Activated CD4-positive, alpha-beta T cell treated with anti-CD3 and anti-CD28 coated beads, Interleukin-2, amount 50 U/mL, for 48 hours (primary cell): ENCODE data around the gene DSC3.
"Not testable (repeated sequence)": the region's sequence is repeated elsewhere in the genome, so short reads cannot be mapped to it uniquely, and the experiment has no call there.

Source experiments
- DNase-seq, 2 experiments: peaks; one replicate each; pipeline ENCODE4 v3.0.0-alpha.2; 2020

Gene DSC3

DNA sequence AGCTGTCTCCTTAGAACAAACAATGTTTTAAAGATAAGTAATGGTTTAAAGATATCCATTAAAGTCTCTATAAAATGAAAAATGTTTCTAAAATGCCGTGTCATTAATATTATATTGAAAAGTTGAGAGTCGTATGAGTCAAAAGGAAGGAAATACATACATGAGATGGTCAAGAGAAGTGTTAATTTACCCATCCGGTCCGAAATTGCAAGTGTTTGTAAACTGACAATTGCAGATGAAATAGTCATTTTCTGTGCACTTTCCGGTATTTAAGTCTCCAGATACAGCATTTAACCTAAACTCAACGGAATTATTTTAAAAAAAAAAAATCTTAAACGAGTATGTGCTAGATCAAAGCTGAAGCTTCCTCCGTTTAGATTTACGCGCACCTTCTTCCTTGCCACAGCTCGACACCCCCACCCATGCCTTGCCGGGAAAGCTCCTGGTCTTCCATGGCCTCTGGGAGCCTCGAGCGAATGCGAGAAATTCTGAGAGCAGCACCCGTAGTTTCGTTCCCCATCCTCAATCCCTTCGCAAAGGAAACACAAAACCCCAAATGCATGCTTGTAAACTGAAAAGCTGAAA lies 1.8 kb downstream of the DSC3 start:
- no peak for DNase-seq

DNA sequence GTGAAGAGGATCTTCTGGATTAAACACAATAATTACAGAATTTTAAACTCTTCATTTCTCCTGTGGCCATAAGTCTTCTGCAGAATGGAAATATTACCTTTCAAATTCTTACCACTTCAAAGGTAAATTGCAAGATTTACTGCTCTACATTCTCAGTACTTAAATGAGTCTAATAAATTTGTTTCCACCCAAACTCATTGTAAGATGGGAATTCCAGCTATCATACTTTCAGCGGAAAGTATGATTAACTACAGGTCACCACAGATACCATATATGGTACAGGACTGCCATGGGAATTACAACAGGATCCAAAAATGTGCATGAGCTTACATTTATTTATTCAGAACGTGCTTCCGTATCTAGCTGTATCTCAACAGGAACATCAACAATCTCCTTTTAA lies 3.1 kb downstream of the DSC3 start:
- DNase-seq, result no peak

DNA sequence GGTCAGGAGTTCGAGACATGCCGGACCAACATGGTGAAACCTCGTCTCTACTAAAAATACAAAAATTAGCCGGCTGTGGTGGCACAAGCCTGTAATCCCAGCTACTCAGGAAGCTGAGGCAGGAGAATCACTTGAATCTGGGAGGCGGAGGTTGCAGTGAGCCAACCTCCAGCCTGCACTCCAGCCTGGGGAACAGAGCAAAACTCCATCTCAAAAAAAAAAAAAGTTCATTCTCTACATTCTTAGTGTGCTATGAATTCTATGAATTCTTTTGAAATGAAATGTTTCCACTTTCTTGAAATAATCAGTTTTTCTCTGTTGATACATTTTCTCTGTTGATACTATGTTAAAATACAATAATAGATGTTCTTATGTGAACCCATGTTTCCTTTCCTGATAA lies 4.9 kb downstream of the DSC3 start:
- DNase-seq, result not testable (repeated sequence)

DNA sequence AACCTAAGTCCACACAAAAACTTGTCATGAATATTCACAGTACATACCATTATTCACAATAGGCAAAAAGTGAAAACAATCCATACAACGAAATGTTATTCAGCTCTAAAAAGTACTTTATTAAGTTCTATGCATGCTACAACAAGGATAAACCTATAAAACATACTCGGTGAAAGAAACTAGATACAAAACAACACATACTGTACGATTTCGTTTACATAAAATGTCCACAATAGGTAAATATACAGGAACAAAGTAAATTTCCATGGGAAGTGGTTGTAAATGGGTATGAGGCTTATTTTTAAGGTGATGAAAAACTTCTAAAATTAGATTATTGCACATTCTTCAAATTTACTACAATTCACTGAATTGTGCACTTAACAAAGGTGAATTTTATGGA lies 8.0 kb downstream of the DSC3 start:
- no peak for DNase-seq

DNA sequence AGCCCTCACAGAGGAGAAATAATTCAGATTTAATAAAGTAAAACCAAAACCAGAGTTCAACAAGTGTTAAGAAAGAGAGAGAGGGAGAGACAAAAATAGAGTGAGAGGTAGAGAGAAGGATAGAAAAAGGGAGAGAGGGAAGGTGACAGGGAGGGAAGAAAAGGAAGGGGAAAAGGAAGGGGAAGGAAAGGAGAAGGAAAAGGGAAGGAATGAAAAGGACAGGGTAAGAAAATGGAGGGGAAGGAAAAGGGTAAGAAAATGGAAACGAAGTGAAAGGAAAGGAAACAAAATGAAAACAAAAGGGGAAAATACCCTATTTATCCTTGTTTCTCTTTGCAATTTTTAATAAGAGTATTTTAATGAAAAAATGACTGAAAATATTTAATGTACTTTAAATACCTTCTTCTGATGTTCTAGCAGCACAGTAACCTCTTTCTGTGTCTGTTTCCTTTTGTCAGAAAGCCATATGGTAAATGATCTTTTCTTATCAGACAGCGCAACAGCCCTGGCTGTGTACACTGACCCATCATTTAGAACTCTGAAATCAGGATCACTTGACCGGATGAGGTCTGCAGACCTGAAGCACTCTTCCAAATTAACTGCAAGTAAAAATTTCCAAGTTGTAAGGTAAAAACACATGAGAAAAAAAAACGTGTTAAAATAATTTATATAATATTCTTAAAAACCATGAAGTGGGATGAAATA lies 11.8 kb downstream of the DSC3 start:
- no peak for DNase-seq

DNA sequence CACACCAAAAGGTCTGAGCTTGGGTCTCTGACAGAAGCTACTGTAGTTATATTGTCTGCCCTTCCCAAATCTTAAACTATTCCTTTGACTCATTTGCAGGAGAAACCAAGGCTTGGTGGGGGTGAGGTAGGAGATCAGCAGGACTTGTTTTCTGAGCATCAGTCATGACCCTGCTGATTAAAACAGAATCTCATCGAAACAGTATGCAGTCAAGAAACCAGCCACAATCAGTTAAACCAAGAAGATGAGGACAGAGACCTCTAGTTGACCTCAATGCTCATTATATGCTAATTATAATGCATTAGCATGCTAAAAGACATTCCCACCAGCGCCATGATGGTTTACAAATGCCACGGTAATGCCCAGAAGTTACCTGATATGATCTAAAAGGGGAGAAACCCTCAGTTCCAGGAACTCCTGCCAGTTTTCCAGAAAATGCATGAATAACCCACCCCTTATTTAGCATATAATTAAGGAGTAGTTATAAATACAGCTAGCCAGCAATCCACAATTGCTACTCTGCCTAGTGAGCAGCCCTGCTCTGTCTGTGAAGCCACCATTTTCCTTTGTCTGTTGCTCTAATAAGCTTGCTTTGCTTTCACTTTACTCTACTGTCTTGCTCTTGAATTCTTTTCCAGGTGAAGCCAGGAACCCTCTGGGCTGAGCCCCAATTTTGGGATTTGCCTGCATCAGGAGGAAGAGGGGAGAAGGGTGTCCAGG lies 26.7 kb downstream of the DSC3 start:
- no peak for DNase-seq

DNA sequence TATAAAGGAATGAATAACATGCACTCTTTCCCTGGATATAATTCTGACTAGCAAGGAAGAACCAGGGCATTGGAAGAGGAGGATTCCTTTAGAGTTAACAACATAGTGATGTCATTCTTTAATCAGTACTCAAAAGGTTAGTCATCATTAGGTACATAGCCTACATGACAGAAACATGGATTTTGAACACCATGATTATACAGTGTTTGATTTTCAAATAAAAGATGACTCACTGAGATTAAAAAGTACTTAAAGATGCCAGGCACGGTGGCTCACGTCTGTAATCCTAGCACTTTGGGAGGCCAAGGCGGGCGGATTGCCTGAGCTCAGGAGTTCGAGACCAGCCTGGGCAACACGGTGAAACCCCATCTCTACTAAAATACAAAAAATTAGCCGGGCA lies 31.1 kb downstream of the DSC3 start:
- not testable (repeated sequence) for DNase-seq

DNA sequence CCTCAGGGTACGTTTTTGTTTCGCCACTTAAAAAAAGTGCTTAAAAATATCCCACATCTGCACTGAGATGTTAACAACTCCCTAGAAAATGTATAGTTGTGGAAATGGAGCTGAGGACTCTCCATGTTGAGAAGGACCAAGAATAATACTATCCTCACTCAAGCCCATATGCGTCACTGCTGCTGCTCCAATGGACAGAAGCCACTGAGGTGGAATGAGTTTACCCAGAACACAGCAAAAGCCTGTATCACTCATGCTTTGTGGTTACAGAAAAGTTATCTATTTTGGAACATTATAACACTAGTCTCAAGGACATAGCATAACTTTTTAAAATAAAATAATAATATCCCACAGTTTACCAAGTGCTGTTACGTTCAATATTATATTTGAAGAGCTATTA lies 31.9 kb downstream of the DSC3 start:
- no peak for DNase-seq

DNA sequence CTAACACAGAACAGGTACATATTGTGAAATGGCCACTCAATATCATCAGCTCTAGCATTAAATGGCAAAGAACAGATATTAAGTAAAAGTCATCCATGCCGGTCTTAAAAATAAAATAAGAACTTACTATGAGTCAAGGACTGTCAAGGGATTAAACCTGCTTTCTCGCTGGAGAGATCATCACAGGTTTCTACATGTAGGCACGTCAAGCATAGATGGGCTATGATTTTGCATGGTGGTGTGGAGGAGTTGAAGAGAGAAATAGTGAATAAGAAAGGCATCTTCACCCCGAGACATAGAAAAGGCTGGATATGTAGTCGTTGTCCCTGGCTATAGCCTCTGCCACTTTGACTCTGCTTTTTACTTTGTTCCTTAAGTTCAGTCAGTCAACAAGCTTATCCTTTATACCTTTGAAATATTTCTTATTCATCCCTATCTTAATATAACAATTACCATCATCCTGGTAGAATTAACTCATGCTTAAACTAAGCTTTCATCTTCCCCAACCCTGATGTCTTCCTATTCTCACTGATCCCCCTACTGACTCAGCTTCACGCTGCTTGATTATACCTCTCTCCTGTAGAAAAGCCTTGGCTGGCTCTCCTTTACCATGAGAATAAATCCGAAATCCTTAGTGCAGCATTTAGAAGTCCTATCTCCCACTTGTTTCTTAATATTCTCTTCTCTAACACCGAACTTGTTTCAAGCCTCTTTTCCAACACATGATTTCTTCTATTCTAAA lies 42.5 kb downstream of the DSC3 start:
- DNase-seq, result no peak

DNA sequence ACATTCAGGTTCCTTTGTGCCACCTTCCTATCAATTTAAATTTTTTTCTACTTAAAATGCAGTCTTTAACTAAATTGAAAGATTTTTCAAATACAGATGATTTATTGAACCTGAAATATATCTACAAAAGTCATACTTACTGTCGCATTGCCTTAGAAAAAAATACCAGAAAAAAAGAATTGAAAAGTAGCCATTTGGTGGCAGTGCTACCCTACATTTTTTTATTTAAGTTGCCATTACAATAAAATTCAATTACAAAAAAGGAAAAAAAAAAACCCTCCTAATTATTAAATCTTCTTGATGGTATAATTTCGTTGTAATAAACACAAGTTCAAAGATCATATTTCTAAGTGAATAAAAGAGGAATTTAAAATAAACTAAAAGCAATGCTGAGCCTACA lies 43.4 kb downstream of the DSC3 start:
- DNase-seq, result no peak

DNA sequence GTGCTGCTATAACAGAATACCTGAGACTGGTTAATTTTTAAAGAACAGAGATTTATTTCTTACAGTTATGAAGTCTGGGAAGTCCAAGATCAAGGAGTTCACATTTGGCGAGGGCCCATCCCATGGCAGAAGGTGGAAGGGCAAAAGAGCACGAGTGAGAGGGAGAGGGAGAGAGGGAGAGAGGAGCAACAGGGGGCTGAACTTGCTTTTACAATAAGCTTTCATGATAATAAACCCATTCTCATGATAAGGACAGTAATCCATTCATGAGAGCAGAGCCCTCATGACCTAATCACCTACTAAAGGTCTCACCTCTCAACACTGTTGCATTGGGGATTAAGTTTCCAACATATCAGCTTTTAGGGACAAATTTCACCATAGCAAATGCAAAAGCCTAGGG lies 45.3 kb downstream of the DSC3 start:
- no peak for DNase-seq

DNA sequence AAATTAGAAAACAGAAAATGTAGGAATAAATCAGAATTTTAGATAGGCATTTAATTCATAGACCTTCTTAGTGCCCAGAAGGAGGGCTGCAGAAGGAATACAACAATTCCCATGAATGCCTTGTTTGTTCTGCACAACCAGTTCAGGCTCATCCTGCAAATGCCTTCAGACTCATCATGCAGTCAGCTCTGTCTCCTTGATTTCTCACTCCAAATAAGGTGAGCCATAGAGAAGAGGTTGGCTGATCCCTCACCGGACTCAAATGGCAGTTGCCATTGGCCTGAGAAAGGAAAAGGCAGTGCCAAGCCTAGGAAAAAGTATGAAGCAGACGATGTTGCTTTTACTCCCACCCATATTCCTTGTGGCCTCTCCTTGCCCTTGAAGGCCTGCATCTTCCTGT lies 50.3 kb downstream of the DSC3 start:
- no peak for DNase-seq

DNA sequence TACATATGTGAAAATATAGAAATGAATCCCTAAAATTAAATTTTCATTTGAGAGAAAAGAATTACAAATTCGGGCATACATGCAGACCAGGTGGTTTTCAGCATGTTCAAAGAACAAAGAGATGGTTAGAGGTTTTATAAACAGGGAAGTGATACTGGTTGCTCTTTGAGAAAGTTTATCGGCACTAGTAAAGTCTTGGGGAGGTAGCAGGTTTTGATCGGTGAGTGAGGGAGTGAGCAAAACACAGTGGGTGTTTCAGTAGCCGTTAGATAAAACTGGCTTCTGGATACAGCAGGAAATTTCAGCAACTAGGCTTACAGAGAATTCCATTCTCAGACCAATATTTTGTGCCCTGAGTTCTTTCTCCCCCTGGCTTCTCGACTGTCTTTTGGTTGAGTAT lies 51.1 kb downstream of the DSC3 start:
- no peak for DNase-seq

DNA sequence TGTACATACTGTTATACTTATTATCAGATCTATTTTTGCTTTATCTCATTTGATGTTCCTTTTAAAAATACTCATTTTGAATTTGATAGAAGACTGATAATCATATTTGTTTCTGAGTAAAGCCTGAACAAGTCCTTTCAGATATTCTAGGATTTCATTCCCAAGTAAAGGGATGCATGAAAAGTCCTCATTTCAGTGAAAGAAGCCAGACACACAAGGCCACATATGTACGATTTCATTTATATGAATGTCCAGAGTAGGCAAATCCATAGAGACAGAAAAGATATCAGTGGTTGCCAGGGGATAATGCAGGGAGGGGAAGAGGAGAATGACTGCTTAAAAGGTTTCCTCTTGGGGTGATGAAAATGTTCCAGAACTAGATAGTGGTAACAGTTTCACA lies 53.4 kb downstream of the DSC3 start:
- no peak for DNase-seq

DNA sequence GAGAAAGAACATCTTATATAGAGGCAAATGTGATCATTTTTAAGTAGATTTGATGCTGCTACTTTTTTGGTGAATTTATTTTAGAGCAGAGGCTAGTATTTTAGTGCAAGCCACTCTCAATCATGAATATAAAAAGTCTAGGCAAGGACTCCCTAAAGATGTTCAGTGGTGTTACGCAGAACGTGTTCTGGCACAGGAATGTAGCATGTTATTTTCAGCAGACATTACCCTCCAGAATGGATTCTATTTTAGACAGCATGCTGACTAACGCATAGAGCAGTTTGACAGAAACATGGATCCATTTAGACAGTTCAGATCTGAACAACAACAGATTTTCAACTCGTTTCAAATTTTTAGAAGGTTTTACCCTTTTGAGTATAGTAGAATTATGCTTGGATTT lies 54.1 kb downstream of the DSC3 start:
- no peak for DNase-seq

DNA sequence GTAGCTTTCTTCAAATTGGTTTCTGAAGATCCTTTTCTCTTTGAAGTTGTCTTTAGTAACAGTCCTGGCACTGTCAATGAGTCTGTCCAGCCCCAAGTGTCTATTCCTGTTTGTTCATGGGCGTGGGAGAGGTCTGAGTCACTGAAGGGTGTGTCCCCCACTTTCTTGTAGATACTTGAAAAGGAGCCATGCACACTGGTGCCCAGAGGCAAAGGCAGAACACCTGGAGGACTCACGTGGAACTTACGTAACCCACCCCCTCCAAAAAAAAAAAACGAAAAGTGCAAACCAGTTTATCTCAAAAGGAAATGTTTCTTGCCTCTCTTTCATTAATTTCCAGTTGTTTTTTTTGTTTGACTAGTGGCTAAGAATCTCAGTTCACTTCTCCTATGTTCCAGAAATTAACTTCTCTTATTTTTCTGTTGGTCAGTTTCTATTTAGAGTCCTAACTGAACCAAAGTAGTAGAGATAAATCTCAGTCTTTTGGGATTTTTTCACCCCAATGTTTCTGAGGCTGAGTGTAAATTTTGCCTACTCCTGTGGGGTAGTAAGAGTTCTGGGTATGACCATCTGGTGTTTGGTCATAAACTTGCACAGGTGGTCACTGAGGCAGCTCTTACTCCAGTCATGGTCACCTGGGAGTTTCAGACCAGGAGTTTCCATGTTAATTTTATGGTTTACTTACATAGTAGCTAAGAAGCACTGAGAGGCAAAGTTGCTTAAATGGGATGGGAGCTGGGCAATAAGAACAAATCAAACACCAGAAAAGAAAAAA lies 54.9 kb downstream of the DSC3 start:
- no peak for DNase-seq

DNA sequence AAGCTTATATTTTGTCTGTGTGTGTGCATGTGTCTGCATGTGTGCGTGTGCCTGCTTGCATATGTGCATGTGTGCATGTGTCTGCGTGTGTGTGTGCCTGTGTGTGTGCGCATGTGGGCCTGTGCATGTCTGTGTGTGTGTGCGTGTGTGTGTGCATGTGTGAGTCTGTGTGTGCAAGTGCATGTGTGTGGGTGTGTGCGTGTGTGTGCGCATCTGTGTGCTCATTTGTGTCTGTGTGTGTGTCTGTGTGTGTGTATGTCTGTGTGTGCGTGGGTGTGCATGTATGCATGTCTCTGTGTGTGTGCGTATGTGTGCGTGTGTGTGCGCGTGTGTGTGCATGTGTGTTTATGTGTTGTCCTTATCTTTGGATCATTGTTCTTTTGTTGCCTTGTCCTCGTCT lies 56.8 kb downstream of the DSC3 start:
- no peak for DNase-seq

DNA sequence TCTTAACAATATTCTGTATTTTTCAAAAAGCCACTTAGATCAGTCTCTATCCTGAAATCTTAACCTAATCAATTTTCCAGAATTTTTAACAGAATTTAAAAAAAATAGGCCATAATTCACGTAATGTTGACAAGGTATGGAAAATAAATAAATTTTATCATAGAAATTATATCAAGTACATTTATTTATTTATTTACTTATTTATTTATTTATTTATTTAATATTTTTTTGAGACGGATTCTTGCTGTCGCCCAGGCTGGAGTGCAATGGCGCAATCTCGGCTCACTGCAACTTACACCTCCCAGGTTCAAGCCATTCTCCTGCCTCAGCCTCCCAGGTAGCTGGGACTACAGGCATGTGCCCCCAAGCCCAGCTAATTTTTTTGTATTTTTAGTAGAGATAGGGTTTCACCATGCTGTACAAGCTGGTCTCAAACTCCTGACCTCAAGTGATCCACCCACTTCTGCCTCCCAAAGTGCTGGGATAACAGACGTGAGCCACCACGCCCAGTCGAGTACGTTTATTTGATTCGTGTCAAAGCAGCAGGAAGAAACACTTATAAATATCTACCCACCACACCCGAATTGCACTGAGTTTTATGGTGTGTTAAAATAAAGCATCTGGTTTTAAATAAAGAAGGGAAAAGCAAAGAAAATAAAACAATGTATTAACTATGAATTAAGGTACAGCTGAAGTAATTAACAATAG lies 60.1 kb downstream of the DSC3 start:
- DNase-seq, result no peak

DNA sequence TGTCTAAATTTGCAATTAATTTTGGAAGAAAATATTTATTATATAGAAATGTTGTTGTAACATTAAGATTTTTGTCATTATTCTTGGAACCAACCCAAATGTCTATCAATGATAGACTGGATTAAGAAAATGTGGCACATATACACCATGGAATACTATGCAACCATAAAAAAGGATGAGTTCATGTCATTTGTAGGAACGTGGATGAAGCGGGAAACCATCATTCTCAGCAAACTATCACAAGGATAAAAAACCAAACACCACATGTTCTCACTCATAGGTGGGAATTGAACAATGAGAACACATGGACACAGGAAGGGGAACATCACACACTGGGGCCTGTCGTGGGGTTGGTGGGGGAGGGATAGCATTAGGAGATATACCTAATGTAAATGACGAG lies 64.5 kb downstream of the DSC3 start:
- DNase-seq, result not testable (repeated sequence)

DNA sequence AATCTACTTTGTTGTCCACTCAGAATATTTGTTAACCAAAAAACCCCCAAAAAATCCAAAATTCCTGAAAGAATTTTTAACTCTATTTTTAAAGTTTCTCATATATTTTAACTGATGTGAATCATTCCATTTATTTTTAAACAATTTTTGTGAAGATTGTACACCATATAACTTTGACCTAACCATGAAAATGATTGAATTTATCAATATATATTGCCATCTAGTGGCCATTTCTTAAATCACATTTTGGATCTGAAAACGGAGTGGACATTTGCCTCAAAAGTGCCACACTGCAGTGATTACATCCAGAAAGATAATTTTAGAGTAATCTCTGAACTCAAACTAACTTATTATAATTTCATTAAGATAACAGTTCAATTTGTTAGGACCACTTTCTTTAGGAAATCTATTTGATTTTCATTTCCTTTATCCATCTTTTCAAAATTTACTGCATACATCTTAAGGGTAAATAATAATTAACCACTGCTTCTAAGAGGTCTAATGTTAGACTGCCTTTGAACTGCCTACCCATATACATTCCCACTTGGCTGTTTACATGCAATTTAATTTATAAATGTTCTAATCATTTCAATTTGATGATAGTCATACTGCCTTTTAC lies 71.1 kb downstream of the DSC3 start:
- no peak for DNase-seq

DNA sequence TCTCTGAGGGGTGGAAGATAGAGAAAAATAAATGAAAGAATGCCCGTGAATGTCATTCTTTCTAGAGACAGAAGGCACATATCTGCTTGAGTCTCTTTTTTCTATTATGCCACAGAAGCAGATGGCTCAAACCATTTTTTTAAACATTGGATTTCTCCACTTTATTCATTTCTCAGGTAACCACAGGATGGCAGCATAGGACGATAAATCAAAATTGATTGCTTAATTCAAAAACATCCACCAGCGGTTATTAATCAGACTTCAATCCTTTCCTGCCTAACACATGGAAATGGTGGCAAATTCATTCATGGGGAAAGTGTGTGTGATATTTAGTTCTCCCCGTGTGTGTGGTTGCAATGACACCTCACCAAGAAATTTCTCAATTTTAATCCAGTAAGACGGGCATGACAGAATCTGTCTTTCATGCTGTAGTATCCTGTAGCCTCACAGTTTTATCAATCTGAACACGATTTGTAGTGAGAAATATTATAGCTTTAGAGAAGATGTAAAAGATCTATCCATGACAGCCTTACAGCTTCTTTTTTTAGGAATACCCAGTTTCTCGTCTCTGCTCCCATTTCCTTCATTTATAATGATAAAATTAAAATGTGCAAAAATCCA lies 72.2 kb downstream of the DSC3 start:
- DNase-seq, result no peak
